IPS-18a (cell line): ENCODE data around the gene DNAH3.
"Not testable (repeated sequence)": the region's sequence is repeated elsewhere in the genome, so short reads cannot be mapped to it uniquely, and the experiment has no call there.

Source experiments
- H3K27ac ChIP-seq: one replicate; pipeline ENCODE4 v1.5.1; 2013; ENCODE audit warnings: low read length
- H3K27me3 ChIP-seq: one replicate; pipeline ENCODE4 v1.6.1; 2013; ENCODE audit warnings: mild to moderate bottlenecking, low read length; ENCODE audit not compliant: control insufficient read depth, insufficient read depth
- H3K36me3 ChIP-seq: one replicate; pipeline ENCODE4 v1.6.1; 2013; ENCODE audit warnings: low read depth, low read length; ENCODE audit not compliant: control insufficient read depth
- H3K4me1 ChIP-seq: one replicate; pipeline ENCODE4 v1.6.1; 2013; ENCODE audit warnings: low read depth, low read length; ENCODE audit not compliant: control insufficient read depth
- H3K4me3 ChIP-seq: one replicate; pipeline ENCODE4 v1.5.1; 2013; ENCODE audit warnings: low read length
- H3K9ac ChIP-seq: one replicate; pipeline ENCODE4 v1.6.1; 2013; ENCODE audit warnings: mild to moderate bottlenecking, low read length, moderate library complexity
- H3K9me3 ChIP-seq: one replicate; pipeline ENCODE4 v1.6.1; 2013; ENCODE audit warnings: low read depth, low read length; ENCODE audit not compliant: control insufficient read depth

The DNAH3 gene, protein sequence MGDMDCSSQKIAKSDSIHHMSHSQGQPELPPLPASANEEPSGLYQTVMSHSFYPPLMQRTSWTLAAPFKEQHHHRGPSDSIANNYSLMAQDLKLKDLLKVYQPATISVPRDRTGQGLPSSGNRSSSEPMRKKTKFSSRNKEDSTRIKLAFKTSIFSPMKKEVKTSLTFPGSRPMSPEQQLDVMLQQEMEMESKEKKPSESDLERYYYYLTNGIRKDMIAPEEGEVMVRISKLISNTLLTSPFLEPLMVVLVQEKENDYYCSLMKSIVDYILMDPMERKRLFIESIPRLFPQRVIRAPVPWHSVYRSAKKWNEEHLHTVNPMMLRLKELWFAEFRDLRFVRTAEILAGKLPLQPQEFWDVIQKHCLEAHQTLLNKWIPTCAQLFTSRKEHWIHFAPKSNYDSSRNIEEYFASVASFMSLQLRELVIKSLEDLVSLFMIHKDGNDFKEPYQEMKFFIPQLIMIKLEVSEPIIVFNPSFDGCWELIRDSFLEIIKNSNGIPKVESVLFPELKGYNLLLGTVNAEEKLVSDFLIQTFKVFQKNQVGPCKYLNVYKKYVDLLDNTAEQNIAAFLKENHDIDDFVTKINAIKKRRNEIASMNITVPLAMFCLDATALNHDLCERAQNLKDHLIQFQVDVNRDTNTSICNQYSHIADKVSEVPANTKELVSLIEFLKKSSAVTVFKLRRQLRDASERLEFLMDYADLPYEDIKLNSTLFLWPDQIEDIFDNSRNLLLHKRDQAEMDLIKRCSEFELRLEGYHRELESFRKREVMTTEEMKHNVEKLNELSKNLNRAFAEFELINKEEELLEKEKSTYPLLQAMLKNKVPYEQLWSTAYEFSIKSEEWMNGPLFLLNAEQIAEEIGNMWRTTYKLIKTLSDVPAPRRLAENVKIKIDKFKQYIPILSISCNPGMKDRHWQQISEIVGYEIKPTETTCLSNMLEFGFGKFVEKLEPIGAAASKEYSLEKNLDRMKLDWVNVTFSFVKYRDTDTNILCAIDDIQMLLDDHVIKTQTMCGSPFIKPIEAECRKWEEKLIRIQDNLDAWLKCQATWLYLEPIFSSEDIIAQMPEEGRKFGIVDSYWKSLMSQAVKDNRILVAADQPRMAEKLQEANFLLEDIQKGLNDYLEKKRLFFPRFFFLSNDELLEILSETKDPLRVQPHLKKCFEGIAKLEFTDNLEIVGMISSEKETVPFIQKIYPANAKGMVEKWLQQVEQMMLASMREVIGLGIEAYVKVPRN (N-terminal part only)

DNA sequence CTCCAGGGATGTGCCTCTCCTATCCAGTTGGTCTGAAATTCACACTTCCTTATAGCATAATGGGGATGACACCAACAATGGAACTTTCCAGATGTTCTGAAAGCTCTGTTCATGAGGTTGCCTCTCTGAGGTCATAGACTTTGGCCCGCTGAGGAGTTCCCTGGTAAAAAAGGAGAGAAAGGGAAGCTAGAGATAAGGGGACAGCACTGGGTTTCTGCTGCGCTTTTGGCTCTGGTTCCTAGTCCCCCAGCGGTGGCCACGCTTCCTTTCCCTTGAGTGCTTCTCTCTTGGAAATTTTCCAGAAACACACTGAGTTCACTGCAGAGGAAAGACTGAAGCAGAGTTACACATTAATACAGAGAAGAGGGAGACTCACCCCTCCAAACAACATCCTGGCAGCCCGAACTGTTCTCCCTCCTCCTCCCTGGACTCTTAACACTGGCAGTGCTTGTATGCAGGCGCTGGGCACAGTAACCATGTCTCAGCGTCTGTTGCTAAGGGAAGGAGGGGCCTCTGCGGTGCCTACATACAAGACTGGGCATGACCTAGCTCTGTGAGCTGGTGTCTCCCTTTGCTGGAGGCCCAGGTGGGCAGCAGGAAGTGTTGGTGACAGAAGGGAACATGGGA lies at the start of gene DNAH3:
DNAH3 (minus strand) TSS at position 472 of the 627 bp plus-strand sequence. CDS start 527 bp downstream, outside the sequence.
- Histone ChIP-seq H3K9me3 (no peaks in the 10 kb centered on the region), H3K4me1 (no peaks in the 10 kb centered on the region), H3K36me3 (no peaks in the 10 kb centered on the region), H3K27me3 (no peaks in the 10 kb centered on the region), H3K9ac (no peak within 1 kb of the TSS), H3K4me3 (no peak within 1 kb of the TSS), H3K27ac (no peak within 1 kb of the TSS)

DNA sequence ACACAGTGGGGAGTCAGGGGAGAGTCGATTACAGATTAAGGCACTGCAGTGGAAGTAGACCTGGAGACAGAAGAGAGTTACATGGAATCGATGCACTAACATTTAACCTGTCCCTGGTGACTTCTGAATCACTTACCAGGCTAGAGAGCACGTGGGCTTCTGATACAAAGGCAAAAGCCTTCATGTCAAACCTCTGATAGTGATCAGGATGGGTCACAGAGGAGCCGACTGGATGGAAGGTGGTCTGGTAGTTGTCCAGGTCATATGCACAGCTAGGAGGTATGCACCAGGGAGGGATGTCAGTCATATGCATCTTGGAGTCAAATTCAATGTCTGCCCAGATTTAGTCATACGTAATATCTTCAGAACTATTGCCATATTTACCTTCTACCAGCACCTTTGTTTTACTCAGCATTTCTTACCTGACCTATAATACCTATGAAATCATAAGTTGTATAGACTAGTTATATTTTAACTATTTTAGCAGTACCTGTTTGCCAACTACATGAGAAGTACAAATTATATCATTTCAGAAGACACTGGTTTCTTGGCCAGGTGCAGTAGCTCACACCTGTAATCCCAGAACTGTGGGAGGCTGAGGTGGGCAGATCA lies 49.1 kb upstream of the DNAH3 start:
- H3K36me3 ChIP-seq, result no peaks in the 10 kb centered on the region
- no peaks in the 10 kb centered on the region for H3K9me3 ChIP-seq
- H3K4me3 ChIP-seq, result no peak overlapping the region
- H3K27me3 ChIP-seq, result no peaks in the 10 kb centered on the region
- no peak overlapping the region for H3K9ac ChIP-seq
- H3K4me1 ChIP-seq, result no peaks in the 10 kb centered on the region
- H3K27ac ChIP-seq, result no peak overlapping the region

DNA sequence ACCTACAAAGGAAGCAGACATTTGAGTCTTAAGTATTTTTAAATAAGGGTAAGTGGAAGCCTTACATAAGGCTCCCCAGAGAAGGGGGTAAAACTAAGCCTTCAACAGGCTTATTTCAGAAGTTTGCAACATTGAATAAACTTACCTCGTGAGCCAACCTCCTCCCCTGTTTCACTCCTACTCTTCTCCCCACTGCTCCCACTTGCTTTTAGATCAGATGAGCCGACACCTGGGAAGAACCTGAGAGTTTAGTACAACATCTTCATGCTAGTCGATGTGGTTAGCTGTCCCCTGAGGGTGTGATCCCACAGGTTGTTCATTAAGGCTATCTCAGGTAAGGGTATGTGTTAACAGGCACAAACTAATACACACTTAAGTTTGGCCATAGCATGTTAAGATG lies 47.0 kb upstream of the DNAH3 start:
- no peak overlapping the region for H3K4me3 ChIP-seq

DNA sequence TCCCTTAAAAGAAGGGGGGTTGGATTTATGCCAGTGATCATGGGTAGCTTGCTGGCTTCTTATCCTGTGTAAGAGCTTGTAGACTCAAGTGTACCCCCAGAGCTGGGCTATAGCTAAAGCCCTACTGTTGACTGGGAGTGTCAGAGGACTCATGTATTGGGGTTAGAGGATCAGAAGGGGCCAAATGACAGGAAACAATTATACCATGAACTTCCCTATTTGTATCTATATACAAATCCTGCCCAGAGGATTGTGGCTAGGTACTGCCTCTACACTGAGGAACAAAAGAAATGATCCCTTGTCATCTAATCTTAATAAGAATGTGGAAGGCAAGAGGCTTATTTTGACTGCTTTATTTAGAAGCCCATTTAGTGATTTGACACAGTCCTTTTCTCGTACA lies 46.5 kb upstream of the DNAH3 start:
- no peaks in the 10 kb centered on the region for H3K36me3 ChIP-seq
- H3K9me3 ChIP-seq, result no peaks in the 10 kb centered on the region
- H3K4me1 ChIP-seq, result no peaks in the 10 kb centered on the region
- H3K27ac ChIP-seq, result no peak overlapping the region
- H3K9ac ChIP-seq, result no peak overlapping the region
- H3K27me3 ChIP-seq, result no peaks in the 10 kb centered on the region
- H3K4me3 ChIP-seq, result no peak overlapping the region

More for the DNA sequence above, 47.0 kb upstream of the DNAH3 start:
- H3K9ac ChIP-seq, result no peak overlapping the region
- H3K4me1 ChIP-seq, result no peaks in the 10 kb centered on the region
- no peaks in the 10 kb centered on the region for H3K27me3 ChIP-seq
- no peaks in the 10 kb centered on the region for H3K36me3 ChIP-seq
- H3K27ac ChIP-seq, result no peak overlapping the region
- no peaks in the 10 kb centered on the region for H3K9me3 ChIP-seq

DNA sequence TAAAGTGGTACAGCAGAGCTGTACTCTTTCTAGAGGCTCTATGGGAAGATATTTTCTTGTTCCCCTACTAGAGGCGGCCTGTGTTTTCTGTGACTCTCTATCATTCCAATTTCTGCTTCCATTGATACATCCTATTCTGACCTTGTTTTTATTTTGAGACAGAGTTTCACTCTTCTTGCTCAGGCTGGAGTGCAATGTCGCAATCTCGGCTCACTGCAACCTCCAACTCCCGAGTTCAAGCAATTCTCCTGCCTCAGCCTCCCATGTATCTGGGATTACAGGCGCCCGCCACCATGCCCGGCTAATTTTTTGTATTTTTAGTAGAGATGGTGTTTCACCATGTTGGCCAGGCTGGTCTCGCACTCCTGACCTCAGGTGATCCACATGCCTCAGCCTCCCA lies 44.7 kb upstream of the DNAH3 start:
- not testable (repeated sequence) for H3K9me3 ChIP-seq, H3K4me3 ChIP-seq, H3K27ac ChIP-seq, H3K36me3 ChIP-seq, H3K4me1 ChIP-seq, H3K27me3 ChIP-seq, H3K9ac ChIP-seq

DNA sequence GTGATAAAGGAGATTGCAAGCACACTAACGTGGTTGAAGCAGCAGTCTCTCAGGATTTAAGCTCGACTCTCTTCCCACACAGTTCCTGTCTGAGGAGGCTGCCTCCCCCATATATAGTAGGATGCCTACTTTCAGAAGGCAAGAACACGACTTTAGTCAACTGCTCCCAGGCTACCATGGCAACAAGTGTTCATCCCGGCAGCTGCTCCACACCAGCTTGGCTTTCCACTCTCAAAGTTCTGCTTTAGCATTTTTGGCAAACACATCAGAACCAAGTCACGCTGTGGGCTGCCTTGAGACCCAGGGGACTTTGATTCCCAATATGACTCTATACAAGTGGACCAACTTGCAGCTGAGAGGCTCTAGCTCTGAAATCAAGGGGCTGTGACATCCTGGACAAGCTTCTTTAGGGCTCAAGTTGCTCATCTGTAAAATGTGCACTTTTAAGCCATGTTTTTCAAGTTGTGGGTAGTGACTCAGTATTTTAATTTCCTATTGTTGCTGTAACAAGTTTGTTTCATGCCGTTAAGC lies 44.2 kb upstream of the DNAH3 start:
- no peaks in the 10 kb centered on the region for H3K4me1 ChIP-seq
- H3K36me3 ChIP-seq, result no peaks in the 10 kb centered on the region
- no peak overlapping the region for H3K9ac ChIP-seq
- no peak overlapping the region for H3K27ac ChIP-seq
- no peaks in the 10 kb centered on the region for H3K27me3 ChIP-seq
- H3K4me3 ChIP-seq, result no peak overlapping the region
- no peaks in the 10 kb centered on the region for H3K9me3 ChIP-seq

DNA sequence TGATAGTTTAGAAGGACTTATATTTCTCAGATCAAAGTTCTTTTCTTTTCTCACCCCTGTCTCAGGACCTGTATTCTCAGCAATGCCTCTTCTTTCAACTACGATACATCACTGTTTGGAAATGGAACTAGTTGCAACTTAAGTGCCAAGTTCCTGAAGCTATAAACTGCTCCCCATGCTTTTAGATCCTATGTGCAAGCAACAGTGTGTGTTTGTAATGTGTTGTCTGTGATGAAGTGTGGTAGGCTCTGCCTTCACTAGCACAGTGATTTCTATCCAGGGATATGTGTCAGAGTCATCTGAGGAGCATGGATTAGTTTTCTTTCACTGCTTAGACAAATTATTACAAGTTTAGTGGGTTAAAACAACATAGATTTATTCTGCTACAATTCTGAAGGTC lies 42.3 kb upstream of the DNAH3 start:
- Histone ChIP-seq H3K27me3 (no peaks in the 10 kb centered on the region), H3K4me1 (no peaks in the 10 kb centered on the region), H3K27ac (no peak overlapping the region), H3K4me3 (no peak overlapping the region), H3K9ac (no peak overlapping the region), H3K9me3 (no peaks in the 10 kb centered on the region), H3K36me3 (no peaks in the 10 kb centered on the region)

DNA sequence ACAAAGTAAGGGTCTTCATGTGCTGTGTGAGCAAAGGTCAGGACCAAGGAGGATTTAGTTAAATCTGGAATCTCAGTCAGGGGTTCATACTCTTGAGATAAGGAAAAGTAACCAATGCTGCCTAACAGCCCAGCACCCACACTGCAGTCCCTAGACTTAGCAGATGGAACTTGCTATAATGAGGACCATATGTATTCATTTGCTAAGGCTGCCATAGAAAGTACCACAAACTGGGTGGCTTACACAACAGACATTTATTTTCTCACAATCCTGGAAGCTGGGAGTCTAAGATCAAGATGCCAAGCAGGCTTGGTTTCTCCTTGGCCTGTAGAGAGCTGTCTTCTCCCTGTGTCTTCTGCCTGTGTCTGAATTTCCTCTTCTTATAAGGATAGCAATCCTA lies 40.0 kb upstream of the DNAH3 start:
- Histone ChIP-seq H3K4me3 (no peak overlapping the region), H3K27me3 (no peaks in the 10 kb centered on the region)

DNA sequence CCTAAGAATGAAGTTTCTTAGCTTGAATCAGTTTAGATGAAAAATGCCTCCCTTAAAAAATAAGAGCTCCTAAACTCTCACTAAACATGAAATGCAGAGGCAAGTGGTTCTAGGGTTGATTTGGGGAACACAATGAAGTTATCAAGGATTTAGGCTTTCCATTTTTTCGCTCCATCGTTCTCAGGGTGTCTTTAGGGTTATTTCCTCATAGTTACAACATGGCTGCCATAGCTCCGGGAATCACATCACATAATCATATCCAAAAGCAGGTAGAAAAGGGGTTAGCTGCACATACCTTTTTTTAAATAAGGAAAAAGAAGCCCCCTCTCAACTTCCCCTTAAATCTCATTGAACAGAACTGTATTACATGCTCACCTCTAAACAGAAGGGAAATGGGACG lies 39.4 kb upstream of the DNAH3 start:
- H3K36me3 ChIP-seq, result no peaks in the 10 kb centered on the region
- H3K27me3 ChIP-seq, result no peaks in the 10 kb centered on the region
- H3K4me1 ChIP-seq, result no peaks in the 10 kb centered on the region
- no peak overlapping the region for H3K27ac ChIP-seq
- no peaks in the 10 kb centered on the region for H3K9me3 ChIP-seq
- no peak overlapping the region for H3K4me3 ChIP-seq
- H3K9ac ChIP-seq, result no peak overlapping the region

More for the DNA sequence above, 40.0 kb upstream of the DNAH3 start:
- no peaks in the 10 kb centered on the region for H3K9me3 ChIP-seq
- no peak overlapping the region for H3K27ac ChIP-seq
- H3K4me1 ChIP-seq, result no peaks in the 10 kb centered on the region
- H3K36me3 ChIP-seq, result no peaks in the 10 kb centered on the region
- H3K9ac ChIP-seq, result no peak overlapping the region

DNA sequence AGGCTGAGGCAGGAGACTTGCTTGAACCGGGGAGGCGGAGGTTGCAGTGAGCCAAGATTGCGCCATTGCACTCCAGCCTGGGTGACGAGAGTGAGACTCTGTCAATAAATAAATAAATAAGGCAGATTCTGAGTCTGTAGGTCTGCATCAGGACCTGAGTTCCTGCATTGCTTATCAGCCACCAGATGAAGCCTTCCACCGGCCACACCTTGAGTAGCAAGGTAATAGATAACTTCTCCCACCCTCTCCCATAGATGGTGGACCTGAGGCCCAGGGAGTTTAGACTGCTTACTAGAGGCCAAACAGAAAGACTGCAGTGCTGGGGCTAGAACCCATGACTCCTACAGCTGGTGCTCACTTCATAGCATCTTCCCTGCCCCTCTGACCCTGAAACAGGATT lies 38.7 kb upstream of the DNAH3 start:
- Histone ChIP-seq H3K4me3 (no peak overlapping the region), H3K9ac (no peak overlapping the region), H3K9me3 (no peaks in the 10 kb centered on the region), H3K4me1 (no peaks in the 10 kb centered on the region), H3K27me3 (no peaks in the 10 kb centered on the region), H3K36me3 (no peaks in the 10 kb centered on the region), H3K27ac (no peak overlapping the region)
